ENCODE measurements around the gene RAB2B.

The RAB2B gene

DNA sequence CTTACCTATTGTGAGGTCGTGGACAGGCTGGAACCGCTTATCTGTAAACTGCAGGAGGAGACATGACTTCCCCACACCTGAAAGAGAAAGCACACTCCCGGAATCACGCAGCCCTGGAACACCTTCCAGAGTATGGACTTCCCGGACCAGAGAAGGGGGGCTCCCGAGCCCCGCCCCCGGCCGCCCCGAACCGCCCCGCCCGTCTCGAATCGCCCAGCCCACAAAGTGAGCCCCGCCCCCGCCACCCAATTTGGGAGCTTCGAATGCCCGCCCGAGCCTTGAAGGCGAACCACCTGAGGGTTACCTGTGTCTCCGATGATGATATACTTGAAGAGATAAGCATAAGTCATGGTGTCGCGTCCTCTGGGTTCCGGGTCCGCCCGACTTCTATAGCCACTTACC is 235 bp downstream of the RAB2B start:
- no peak for TF ChIP-seq FOXP2 (optimal IDR thresholded peaks at IDR 0.05; ENCODE audit: borderline replicate concordance, extremely low read depth, extremely low read length, insufficient read depth)
- 0 out of 2 replicates have a peak, but pooled peaks have one; percentile 10 for TF ChIP-seq TAF1 (IDR thresholded peaks at IDR 0.05; ENCODE audit: borderline replicate concordance, insufficient read depth, low read length)
- no peak for TF ChIP-seq SIN3A (IDR thresholded peaks at IDR 0.05; ENCODE audit: borderline replicate concordance, insufficient read depth, low read length)

DNA sequence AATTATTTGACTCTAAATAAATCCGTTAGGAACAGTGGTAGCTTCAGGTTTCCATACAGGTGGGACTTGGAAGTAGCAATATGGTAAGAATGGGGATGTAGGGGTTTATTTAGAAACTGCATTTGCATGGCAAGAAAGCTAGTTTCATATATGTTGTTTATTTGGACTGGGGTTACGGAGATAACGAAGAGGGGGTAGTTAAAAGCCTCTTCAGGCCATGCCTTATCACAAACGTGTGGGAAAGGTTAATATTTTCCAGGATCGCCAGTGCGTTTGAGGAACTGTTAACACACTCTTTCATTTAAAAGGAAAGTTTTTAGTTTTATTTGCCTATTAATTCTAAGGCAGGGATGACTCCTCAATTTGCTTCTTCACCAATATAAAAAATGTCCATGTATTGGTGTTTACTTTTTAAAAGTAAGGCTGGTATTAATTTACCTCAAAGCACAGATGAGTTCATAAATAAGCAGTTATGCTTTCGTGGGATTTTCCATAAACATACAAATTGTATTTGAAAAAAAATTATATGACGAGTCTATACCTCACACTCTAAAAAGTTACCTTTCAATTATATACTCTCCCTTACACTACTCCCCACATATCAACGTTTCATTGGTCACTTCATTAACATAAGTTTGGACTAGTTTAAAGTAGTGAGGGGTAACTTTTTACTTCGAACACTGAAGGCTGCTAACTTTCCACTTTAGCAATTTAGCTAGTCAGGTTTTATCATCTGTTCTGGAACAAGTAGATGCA is 814 bp downstream of the RAB2B start:
- TF ChIP-seq FOXP2 (optimal IDR thresholded peaks at IDR 0.05; ENCODE audit: borderline replicate concordance, extremely low read depth, extremely low read length, insufficient read depth) (no peak), TAF1 (IDR thresholded peaks at IDR 0.05; ENCODE audit: borderline replicate concordance, insufficient read depth, low read length) (no peak), POLR2AphosphoS5 (IDR thresholded peaks at IDR 0.05; ENCODE audit: low read depth, low read length) (no peak), SIN3A (IDR thresholded peaks at IDR 0.05; ENCODE audit: borderline replicate concordance, insufficient read depth, low read length) (no peak)
- TF ChIP-seq, protein P1, sequence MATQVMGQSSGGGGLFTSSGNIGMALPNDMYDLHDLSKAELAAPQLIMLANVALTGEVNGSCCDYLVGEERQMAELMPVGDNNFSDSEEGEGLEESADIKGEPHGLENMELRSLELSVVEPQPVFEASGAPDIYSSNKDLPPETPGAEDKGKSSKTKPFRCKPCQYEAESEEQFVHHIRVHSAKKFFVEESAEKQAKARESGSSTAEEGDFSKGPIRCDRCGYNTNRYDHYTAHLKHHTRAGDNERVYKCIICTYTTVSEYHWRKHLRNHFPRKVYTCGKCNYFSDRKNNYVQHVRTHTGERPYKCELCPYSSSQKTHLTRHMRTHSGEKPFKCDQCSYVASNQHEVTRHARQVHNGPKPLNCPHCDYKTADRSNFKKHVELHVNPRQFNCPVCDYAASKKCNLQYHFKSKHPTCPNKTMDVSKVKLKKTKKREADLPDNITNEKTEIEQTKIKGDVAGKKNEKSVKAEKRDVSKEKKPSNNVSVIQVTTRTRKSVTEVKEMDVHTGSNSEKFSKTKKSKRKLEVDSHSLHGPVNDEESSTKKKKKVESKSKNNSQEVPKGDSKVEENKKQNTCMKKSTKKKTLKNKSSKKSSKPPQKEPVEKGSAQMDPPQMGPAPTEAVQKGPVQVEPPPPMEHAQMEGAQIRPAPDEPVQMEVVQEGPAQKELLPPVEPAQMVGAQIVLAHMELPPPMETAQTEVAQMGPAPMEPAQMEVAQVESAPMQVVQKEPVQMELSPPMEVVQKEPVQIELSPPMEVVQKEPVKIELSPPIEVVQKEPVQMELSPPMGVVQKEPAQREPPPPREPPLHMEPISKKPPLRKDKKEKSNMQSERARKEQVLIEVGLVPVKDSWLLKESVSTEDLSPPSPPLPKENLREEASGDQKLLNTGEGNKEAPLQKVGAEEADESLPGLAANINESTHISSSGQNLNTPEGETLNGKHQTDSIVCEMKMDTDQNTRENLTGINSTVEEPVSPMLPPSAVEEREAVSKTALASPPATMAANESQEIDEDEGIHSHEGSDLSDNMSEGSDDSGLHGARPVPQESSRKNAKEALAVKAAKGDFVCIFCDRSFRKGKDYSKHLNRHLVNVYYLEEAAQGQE (IDR thresholded peaks at IDR 0.05; ENCODE audit: insufficient read depth in 1 of 2, low read depth in 2 of 2, low read length in 2 of 2) = no peak

DNA sequence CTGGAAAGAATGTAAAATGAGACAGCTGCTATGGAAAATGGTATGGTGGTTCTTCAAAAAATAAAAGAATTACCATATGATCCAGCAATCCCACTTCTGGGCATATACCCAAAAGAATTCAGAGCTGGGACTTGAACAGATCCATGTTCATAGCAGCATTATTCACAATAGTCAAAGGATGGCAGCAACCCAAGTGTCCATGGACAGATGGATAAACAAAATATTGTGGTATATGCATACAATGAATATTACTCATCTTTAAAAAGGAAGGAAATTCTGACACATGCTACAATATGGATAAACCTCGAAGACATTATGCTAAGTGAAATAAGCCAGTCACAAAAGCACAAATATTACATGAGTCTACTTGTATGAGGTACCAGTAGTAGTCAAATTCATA is 9.1 kb downstream of the RAB2B start:
- TF ChIP-seq FOXP2 (optimal IDR thresholded peaks at IDR 0.05; ENCODE audit: borderline replicate concordance, extremely low read depth, extremely low read length, insufficient read depth) = no peak
- TF ChIP-seq, protein P1 (IDR thresholded peaks at IDR 0.05; ENCODE audit: insufficient read depth in 1 of 2, low read depth in 2 of 2, low read length in 2 of 2) = no peak
- no peak for TF ChIP-seq SIN3A (IDR thresholded peaks at IDR 0.05; ENCODE audit: borderline replicate concordance, insufficient read depth, low read length)
- TF ChIP-seq POLR2AphosphoS5 (IDR thresholded peaks at IDR 0.05; ENCODE audit: low read depth, low read length) = no peak
- no peak for TF ChIP-seq TAF1 (IDR thresholded peaks at IDR 0.05; ENCODE audit: borderline replicate concordance, insufficient read depth, low read length)

DNA sequence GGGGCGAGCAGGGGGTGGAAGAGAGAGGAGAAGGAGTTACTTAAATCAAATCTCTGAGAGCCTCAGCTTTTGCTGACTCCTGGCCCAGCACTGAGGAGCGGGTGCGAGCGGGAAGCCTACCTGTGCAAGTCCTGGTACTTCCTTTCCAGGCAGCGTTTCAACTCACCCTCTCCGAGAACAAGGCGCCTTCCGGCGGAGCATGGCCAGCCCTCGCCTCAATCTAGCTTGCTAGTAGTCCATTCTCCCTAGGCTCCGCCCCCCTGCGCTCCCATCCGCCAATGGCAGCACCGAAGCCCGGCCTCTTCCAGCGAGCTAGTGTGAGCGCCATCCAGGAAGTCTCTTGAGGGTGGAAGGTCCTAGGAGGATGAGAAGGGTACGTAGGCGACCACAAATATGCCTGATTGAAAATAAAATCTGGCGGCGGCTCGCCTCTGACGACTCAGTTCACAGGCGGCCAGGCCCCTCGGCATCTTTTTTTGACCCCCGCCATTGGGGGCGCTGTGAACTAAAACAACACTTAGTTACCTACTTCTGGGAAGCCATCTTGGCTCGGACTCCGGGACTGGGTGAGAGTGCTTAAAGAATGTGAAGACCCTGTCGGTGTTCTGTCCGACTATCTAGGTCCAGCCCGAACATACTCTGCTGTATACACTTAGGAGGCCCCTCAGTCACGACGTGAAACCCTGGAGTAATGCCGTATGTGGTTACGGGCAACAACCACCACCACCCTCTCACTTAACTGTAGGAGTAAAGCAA is 20.7 kb downstream of the RAB2B start, which contains the start of gene CHD8:
Gene CHD8, minus strand, starts transcription at position 212 of the 756 bp plus-strand sequence. CDS start 24,480 bp downstream, outside the sequence.
- peak; percentile 53; the same call in 1 of the 2 replicates for TF ChIP-seq POLR2AphosphoS5 (IDR thresholded peaks at IDR 0.05; ENCODE audit: low read depth, low read length)
- no peak for TF ChIP-seq FOXP2 (optimal IDR thresholded peaks at IDR 0.05; ENCODE audit: borderline replicate concordance, extremely low read depth, extremely low read length, insufficient read depth)
- TF ChIP-seq TAF1 (IDR thresholded peaks at IDR 0.05; ENCODE audit: borderline replicate concordance, insufficient read depth, low read length) = 0 out of 2 replicates have a peak, but pooled peaks have one; percentile 58
- TF ChIP-seq, protein P1 (IDR thresholded peaks at IDR 0.05; ENCODE audit: insufficient read depth in 1 of 2, low read depth in 2 of 2, low read length in 2 of 2) = no peak
- 0 out of 2 replicates have a peak, but pooled peaks have one; percentile 27 for TF ChIP-seq SIN3A (IDR thresholded peaks at IDR 0.05; ENCODE audit: borderline replicate concordance, insufficient read depth, low read length)

DNA sequence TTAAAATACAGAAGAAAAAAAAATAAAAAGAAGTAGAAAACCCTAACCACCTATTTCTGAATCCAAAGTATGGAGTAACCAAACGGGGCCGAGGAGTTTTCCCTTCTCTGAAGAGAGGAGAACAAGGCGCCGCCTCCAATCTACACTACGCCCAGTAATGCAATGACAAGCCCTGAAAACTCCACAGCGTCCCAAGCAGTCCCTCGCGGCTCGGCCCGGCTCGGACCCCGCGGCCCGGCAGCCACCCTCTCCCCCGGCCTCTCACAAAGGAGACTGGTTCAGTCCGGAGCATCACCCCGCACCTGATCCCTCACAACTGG is 21.2 kb downstream of the RAB2B start:
- TF ChIP-seq POLR2AphosphoS5 (IDR thresholded peaks at IDR 0.05; ENCODE audit: low read depth, low read length) (no peak), TAF1 (IDR thresholded peaks at IDR 0.05; ENCODE audit: borderline replicate concordance, insufficient read depth, low read length) (no peak), SIN3A (IDR thresholded peaks at IDR 0.05; ENCODE audit: borderline replicate concordance, insufficient read depth, low read length) (no peak), FOXP2 (optimal IDR thresholded peaks at IDR 0.05; ENCODE audit: borderline replicate concordance, extremely low read depth, extremely low read length, insufficient read depth) (no peak)
- TF ChIP-seq, protein P1 (IDR thresholded peaks at IDR 0.05; ENCODE audit: insufficient read depth in 1 of 2, low read depth in 2 of 2, low read length in 2 of 2) = no peak
